ENCODE results near the gene LAPTM5.

LAPTM5 gene

DNA sequence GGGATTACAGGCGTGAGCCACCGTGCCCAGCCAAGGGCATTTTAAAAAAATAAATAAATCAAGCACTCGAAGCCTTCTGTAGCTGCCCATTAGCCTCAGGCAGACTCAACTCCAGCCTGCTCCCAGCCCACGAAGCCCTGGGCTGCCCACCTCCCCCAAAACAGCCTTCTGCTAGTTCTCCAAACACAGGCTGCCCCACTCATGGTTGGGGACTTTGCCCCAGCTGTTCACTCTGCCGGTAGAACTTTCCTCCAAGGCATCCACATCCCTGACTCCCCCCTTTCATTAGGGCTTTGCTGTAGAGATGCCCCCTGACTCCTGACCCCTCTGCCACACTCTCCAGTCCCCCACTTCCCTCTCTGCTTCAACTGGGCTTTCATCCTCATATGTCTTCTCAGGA, 29.7 kb upstream of the LAPTM5 start:
- peaks cover 0 to 13% (median 4%) of the 10 kb centered on the region in 5 donors for H3K27me3 ChIP-seq (ENCODE audit: control insufficient read depth in 5 of 5, insufficient read depth in 4 of 5, low read length in 5 of 5)
- peaks cover 0 to 2% (median 0%) of the 10 kb centered on the region in 5 donors for H3K9me3 ChIP-seq (ENCODE audit: control insufficient read depth in 5 of 5, low read length in 5 of 5)
- H3K36me3 ChIP-seq (ENCODE audit: control insufficient read depth in 5 of 5, insufficient read depth in 5 of 5, low read length in 5 of 5) = no peaks in the 10 kb centered on the region
- H3K27ac ChIP-seq (ENCODE audit: low read depth, low read length) = no peak overlapping the region
- no peak overlapping the region for H3K9ac ChIP-seq (ENCODE audit: low read length in 5 of 5)
- H3K4me1 ChIP-seq (ENCODE audit: control insufficient read depth in 5 of 5, insufficient read depth in 5 of 5, low read length in 5 of 5) = peaks cover 0 to 19% (median 12%) of the 10 kb centered on the region in 5 donors
- no peak overlapping the region for H3K4me3 ChIP-seq (ENCODE audit: low read depth in 1 of 5, low read length in 5 of 5)

DNA sequence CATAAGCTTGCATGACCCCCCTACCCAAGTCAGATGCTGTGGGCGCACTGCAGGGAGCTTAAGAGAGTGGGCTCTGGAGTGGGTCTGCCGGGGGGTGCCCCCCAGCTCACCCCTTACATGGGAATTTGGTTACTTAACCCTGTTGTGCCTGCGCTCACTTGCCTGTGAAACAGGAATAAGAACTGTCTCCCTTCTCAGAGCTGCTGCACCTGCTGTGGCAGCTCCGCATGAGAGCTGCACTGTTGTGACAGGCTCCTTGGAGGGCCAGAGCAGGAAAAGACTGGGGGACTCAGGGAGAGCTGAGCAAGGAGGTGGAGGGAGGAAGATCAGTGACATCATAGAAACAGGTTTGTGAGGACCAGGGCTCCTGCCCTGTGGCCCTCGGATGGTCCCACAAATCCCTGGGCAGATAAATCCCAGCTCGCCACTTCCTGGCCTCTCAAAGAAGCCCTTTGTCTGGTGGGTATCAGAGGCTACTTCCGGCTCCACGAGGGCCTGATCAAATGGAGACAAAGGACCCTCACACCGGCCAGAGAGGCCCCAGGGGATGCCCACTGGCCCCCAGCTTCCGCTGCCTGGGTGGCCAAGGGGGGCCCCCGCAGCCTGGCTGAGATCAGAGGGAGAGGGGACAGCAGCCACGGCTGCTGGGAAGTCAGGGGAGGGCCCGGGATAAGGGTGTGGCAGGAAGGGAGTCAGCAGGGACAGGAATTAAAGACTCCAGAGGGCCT, 28.9 kb upstream of the LAPTM5 start:
- no peak overlapping the region for H3K4me3 ChIP-seq (ENCODE audit: low read depth in 1 of 5, low read length in 5 of 5)
- no peaks in the 10 kb centered on the region for H3K9me3 ChIP-seq (ENCODE audit: control insufficient read depth in 5 of 5, low read length in 5 of 5)
- H3K27ac ChIP-seq (ENCODE audit: low read depth, low read length) = no peak overlapping the region
- peaks cover 0 to 19% (median 12%) of the 10 kb centered on the region in 5 donors for H3K4me1 ChIP-seq (ENCODE audit: control insufficient read depth in 5 of 5, insufficient read depth in 5 of 5, low read length in 5 of 5)
- H3K36me3 ChIP-seq (ENCODE audit: control insufficient read depth in 5 of 5, insufficient read depth in 5 of 5, low read length in 5 of 5) = no peaks in the 10 kb centered on the region
- H3K27me3 ChIP-seq (ENCODE audit: control insufficient read depth in 5 of 5, insufficient read depth in 4 of 5, low read length in 5 of 5) = peaks cover 0 to 13% (median 4%) of the 10 kb centered on the region in 5 donors
- no peak overlapping the region for H3K9ac ChIP-seq (ENCODE audit: low read length in 5 of 5)

DNA sequence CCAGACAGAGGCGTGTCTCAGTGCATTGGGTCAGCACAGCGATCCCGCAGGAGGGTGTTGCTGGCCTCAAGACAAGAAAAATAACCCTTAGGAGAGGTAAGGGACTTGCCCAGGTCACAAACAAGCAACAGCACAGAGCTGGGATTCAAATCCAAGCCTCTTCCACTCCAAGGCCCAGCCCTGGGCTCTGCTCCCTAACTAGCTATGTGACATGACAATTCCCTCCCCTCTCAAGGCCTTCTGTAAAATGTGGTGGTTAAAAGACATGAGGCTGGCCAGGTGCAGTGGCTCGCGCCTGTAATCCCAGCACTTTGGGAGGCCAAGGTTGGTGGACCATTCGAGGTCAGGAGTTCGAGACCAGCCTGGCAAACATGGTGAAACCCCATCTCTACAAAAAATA, 28.1 kb upstream of the LAPTM5 start:
- peaks cover 0 to 19% (median 12%) of the 10 kb centered on the region in 5 donors for H3K4me1 ChIP-seq (ENCODE audit: control insufficient read depth in 5 of 5, insufficient read depth in 5 of 5, low read length in 5 of 5)
- H3K4me3 ChIP-seq (ENCODE audit: low read depth in 1 of 5, low read length in 5 of 5) = no peak overlapping the region
- no peak overlapping the region for H3K9ac ChIP-seq (ENCODE audit: low read length in 5 of 5)
- H3K9me3 ChIP-seq (ENCODE audit: control insufficient read depth in 5 of 5, low read length in 5 of 5) = no peaks in the 10 kb centered on the region
- H3K36me3 ChIP-seq (ENCODE audit: control insufficient read depth in 5 of 5, insufficient read depth in 5 of 5, low read length in 5 of 5) = no peaks in the 10 kb centered on the region
- H3K27ac ChIP-seq (ENCODE audit: low read depth, low read length) = no peak overlapping the region
- H3K27me3 ChIP-seq (ENCODE audit: control insufficient read depth in 5 of 5, insufficient read depth in 4 of 5, low read length in 5 of 5) = peaks cover 0 to 10% (median 4%) of the 10 kb centered on the region in 5 donors

DNA sequence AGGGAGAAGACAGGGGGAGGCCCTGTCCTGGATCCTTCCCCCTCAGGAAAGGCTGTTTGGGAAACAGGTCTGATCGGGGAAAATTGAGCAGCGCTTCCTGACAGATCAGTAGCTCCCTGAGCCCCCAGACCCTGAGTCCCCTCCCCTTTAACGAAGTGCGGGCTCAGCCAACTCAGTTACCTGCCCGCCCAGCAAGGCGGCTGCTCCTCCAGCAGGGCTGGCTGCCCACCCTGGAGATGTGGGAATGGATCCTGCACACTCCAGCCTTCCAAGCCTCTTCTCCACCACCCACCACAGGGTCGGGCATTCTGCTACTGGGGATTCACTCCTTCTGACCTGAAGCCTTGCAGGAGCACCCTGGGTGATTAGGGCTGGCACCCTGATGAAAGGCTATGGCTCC, 27.6 kb upstream of the LAPTM5 start:
- Histone ChIP-seq H3K36me3 (ENCODE audit: control insufficient read depth in 5 of 5, insufficient read depth in 5 of 5, low read length in 5 of 5) (no peaks in the 10 kb centered on the region), H3K9me3 (ENCODE audit: control insufficient read depth in 5 of 5, low read length in 5 of 5) (no peaks in the 10 kb centered on the region), H3K4me1 (ENCODE audit: control insufficient read depth in 5 of 5, insufficient read depth in 5 of 5, low read length in 5 of 5) (peaks cover 0 to 19% (median 12%) of the 10 kb centered on the region in 5 donors), H3K4me3 (ENCODE audit: low read depth in 1 of 5, low read length in 5 of 5) (no peak overlapping the region), H3K27ac (ENCODE audit: low read depth, low read length) (no peak overlapping the region), H3K27me3 (ENCODE audit: control insufficient read depth in 5 of 5, insufficient read depth in 4 of 5, low read length in 5 of 5) (peaks cover 0 to 10% (median 4%) of the 10 kb centered on the region in 5 donors), H3K9ac (ENCODE audit: low read length in 5 of 5) (no peak overlapping the region)

DNA sequence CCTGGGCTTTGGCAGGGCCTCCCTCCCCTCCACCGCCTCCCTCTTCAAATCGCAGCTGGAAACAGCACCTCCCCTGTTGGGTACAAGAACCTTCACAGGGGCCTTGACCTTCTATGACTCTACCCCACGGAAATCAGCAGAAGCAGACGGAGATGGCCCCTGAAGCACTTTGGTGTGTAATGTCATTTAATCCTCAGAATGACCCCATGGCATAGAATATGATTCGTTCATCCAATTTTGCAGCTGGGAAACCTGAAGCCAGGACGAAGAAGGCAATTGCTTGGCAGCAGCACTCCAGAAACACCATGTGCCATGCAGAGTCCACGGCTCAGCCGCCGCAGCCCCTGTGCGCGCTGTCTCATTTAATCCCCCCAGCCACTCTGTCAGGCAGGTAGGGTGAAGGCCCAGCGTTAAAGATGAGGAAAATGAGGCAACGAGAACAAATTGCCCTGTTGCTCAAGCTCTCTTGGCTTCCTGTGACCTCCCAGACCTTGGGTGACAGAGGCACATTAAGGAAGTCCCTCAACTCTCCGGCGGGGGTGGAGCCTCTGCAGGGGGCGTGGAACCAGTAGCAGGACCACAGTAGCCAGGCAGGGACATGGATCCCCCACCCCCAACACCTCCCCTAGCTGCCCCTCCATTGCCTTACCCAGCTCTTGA, 25.8 kb upstream of the LAPTM5 start:
- H3K9me3 ChIP-seq (ENCODE audit: control insufficient read depth in 5 of 5, low read length in 5 of 5) = no peaks in the 10 kb centered on the region
- no peak overlapping the region for H3K9ac ChIP-seq (ENCODE audit: low read length in 5 of 5)
- H3K27me3 ChIP-seq (ENCODE audit: control insufficient read depth in 5 of 5, insufficient read depth in 4 of 5, low read length in 5 of 5) = peaks cover 0 to 7% (median 4%) of the 10 kb centered on the region in 5 donors

DNA sequence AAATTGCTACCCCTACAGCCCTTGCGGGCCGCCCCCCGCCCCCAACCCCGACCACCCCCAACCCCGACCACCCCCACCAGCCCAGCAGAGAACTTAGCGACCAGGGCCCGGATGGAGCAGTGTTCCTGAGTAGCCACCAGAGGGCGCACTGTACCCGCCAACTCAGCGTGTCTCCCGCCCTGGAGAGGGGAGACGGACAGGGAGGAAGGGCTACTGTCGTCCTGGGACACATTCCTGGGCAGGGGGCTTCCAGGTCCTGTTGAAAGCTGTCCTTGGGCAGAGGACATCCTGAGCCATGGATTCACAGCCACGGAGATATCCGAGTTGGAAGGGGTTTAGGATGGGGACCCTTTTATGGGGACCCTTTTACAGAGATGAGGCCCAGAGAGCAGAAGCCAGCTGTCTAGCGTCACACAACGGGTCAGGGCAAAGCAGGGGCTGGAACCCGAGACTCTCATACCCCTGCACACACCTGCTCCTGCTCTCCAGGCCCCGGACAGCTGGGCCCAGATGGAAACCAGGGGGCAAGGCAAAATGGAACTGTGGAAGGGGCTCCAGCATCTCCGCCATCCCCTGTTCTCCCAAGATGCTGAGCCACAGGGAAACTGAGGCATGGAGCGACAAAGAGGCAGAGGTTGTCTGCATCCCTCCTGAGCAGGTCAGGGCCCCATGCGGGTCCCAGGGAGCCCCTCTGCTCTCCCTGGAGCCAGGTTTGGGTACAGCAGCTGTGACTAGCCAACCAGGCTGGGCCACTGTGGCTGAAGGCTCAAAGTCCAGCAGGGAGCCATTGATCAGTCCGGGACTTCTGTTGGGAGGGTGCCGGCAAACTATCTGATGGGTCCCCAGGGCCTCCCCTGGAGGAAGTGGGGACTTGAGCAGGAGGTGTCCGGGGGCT, 25.0 kb upstream of the LAPTM5 start:
- peaks cover 0 to 6% (median 4%) of the 10 kb centered on the region in 5 donors for H3K27me3 ChIP-seq (ENCODE audit: control insufficient read depth in 5 of 5, insufficient read depth in 4 of 5, low read length in 5 of 5)
- no peak overlapping the region for H3K27ac ChIP-seq (ENCODE audit: low read depth, low read length)
- peaks cover 0 to 35% (median 12%) of the 10 kb centered on the region in 5 donors for H3K4me1 ChIP-seq (ENCODE audit: control insufficient read depth in 5 of 5, insufficient read depth in 5 of 5, low read length in 5 of 5)
- no peaks in the 10 kb centered on the region for H3K9me3 ChIP-seq (ENCODE audit: control insufficient read depth in 5 of 5, low read length in 5 of 5)
- no peaks in the 10 kb centered on the region for H3K36me3 ChIP-seq (ENCODE audit: control insufficient read depth in 5 of 5, insufficient read depth in 5 of 5, low read length in 5 of 5)
- H3K9ac ChIP-seq (ENCODE audit: low read length in 5 of 5) = no peak overlapping the region
- no peak overlapping the region for H3K4me3 ChIP-seq (ENCODE audit: low read depth in 1 of 5, low read length in 5 of 5)

More for the DNA sequence above, 25.8 kb upstream of the LAPTM5 start:
- Histone ChIP-seq H3K4me3 (ENCODE audit: low read depth in 1 of 5, low read length in 5 of 5) (no peak overlapping the region), H3K27ac (ENCODE audit: low read depth, low read length) (no peak overlapping the region), H3K36me3 (ENCODE audit: control insufficient read depth in 5 of 5, insufficient read depth in 5 of 5, low read length in 5 of 5) (no peaks in the 10 kb centered on the region), H3K4me1 (ENCODE audit: control insufficient read depth in 5 of 5, insufficient read depth in 5 of 5, low read length in 5 of 5) (peaks cover 0 to 34% (median 12%) of the 10 kb centered on the region in 5 donors)

DNA sequence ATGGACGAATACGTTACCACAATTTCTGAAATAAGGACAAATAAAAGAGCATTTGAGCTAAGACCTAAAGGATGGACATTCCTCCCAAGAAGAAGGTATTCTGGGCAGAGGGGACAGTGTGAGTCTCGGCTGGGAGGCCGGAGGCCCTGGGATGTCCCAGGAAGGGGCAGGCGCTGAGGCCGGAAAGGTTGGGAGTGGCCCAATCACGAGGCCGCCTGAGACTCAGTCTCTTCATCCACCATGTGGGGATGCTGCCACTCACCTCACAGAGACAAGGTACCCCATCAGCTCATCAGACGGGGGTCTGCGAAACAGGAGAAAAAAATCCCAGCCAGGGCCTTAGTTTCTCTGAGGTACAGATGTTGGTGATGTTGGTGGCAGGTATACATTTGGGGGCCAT, 24.3 kb upstream of the LAPTM5 start:
- H3K9ac ChIP-seq (ENCODE audit: low read length in 5 of 5) = no peak overlapping the region

DNA sequence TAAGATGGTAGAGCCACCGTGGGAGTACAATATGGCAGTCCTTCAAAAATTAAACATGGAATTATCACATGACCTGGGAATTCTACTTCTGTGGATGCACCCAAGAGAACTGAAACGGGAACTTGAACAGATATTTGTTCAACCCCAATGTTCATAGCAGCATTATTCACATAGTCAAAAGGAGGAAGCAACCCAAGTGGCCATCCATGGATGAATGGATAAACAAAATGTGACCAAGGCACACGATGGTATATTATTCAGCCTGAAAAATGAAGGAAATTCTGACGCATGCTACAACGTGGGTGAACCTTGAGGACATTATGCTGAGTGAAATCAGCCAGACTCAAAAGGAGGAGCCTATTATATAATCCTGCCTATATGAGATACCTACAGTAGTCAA, 22.8 kb upstream of the LAPTM5 start:
- H3K9me3 ChIP-seq (ENCODE audit: control insufficient read depth in 5 of 5, low read length in 5 of 5) = no peaks in the 10 kb centered on the region
- peaks cover 0 to 29% (median 12%) of the 10 kb centered on the region in 5 donors for H3K4me1 ChIP-seq (ENCODE audit: control insufficient read depth in 5 of 5, insufficient read depth in 5 of 5, low read length in 5 of 5)
- H3K9ac ChIP-seq (ENCODE audit: low read length in 5 of 5) = no peak overlapping the region
- no peaks in the 10 kb centered on the region for H3K36me3 ChIP-seq (ENCODE audit: control insufficient read depth in 5 of 5, insufficient read depth in 5 of 5, low read length in 5 of 5)
- H3K27me3 ChIP-seq (ENCODE audit: control insufficient read depth in 5 of 5, insufficient read depth in 4 of 5, low read length in 5 of 5) = peaks cover 0 to 4% (median 0%) of the 10 kb centered on the region in 5 donors
- no peak overlapping the region for H3K27ac ChIP-seq (ENCODE audit: low read depth, low read length)
- H3K4me3 ChIP-seq (ENCODE audit: low read depth in 1 of 5, low read length in 5 of 5) = no peak overlapping the region

More for the DNA sequence above, 24.3 kb upstream of the LAPTM5 start:
- Histone ChIP-seq H3K27ac (ENCODE audit: low read depth, low read length) (no peak overlapping the region), H3K27me3 (ENCODE audit: control insufficient read depth in 5 of 5, insufficient read depth in 4 of 5, low read length in 5 of 5) (peaks cover 0 to 6% (median 4%) of the 10 kb centered on the region in 5 donors), H3K36me3 (ENCODE audit: control insufficient read depth in 5 of 5, insufficient read depth in 5 of 5, low read length in 5 of 5) (no peaks in the 10 kb centered on the region), H3K9me3 (ENCODE audit: control insufficient read depth in 5 of 5, low read length in 5 of 5) (no peaks in the 10 kb centered on the region), H3K4me3 (ENCODE audit: low read depth in 1 of 5, low read length in 5 of 5) (no peak overlapping the region), H3K4me1 (ENCODE audit: control insufficient read depth in 5 of 5, insufficient read depth in 5 of 5, low read length in 5 of 5) (peaks cover 0 to 35% (median 12%) of the 10 kb centered on the region in 5 donors)

DNA sequence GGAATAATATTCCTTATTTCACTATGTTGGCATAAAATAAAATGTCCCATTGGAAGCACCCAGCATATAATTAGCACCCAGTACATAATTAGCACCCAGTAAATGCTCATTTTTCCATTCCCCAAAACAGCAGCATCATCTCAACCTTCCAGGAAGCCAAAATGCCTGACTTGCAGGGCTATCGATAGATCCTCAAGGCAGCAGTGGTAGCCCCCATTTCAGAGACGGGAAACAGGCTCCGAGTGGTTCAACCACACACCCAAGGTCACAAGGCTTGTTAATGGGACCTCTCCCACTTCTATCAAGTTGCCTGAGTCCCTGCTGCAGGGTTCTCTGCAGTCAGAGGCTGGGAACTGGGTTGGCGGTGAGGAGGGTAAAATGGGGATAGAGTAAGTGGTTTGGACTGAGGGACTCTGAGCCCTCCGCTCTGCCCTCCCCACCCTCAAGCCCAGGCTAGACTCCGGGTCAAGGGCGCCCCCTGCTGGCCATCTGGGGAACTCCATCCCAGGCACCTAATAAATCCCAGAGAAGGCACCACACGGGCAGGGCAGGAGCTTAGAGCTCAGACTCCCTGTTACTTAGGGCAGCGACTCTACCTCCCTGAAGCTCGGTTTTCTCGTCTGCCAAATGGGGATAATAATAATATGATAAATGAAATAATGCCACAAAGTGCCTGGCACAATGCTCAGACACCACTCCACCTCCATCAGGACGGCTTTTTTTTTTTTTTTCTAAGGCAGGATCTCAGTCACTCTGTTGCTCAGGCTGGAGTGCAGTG, 21.9 kb upstream of the LAPTM5 start:
- peaks cover 0 to 4% (median 0%) of the 10 kb centered on the region in 5 donors for H3K27me3 ChIP-seq (ENCODE audit: control insufficient read depth in 5 of 5, insufficient read depth in 4 of 5, low read length in 5 of 5)
- H3K4me1 ChIP-seq (ENCODE audit: control insufficient read depth in 5 of 5, insufficient read depth in 5 of 5, low read length in 5 of 5) = peaks cover 0 to 29% (median 12%) of the 10 kb centered on the region in 5 donors
- H3K4me3 ChIP-seq (ENCODE audit: low read depth in 1 of 5, low read length in 5 of 5) = no peak overlapping the region
- H3K27ac ChIP-seq (ENCODE audit: low read depth, low read length) = no peak overlapping the region
- H3K9me3 ChIP-seq (ENCODE audit: control insufficient read depth in 5 of 5, low read length in 5 of 5) = no peaks in the 10 kb centered on the region
- H3K9ac ChIP-seq (ENCODE audit: low read length in 5 of 5) = no peak overlapping the region
- H3K36me3 ChIP-seq (ENCODE audit: control insufficient read depth in 5 of 5, insufficient read depth in 5 of 5, low read length in 5 of 5) = no peaks in the 10 kb centered on the region

Measured in subcutaneous abdominal adipose tissue (tissue), 5 donors.